NT2/D1 (cell line): ENCODE results near the gene CGNL1.
A peak's percentile ranks its signal among the peaks of the same experiment; 100 is the strongest.

Source experiments
- DNase-seq: peaks from one replicate; pipeline ENCODE4 v3.0.0-alpha.2; 2011; ENCODE audit warnings: low read depth, low spot score
- H3K27me3 ChIP-seq: 2 replicates; pipeline ENCODE4 v1.6.0; 2011; ENCODE audit warnings: mild to moderate bottlenecking; ENCODE audit not compliant: insufficient read length, insufficient read depth
- H3K36me3 ChIP-seq: 2 replicates; pipeline ENCODE4 v1.6.1; 2011; ENCODE audit warnings: mild to moderate bottlenecking, low read length, mixed read lengths; ENCODE audit not compliant: insufficient read depth, insufficient read length
- H3K4me1 ChIP-seq: 2 replicates; pipeline ENCODE4 v1.5.1; 2011; ENCODE audit not compliant: insufficient read depth, insufficient read length
- H3K4me3 ChIP-seq: 2 replicates; pipeline ENCODE4 v1.5.1; 2011; ENCODE audit warnings: low read depth; ENCODE audit not compliant: insufficient read length
- H3K9ac ChIP-seq: 2 replicates; pipeline ENCODE4 v1.6.0; 2011; ENCODE audit warnings: low read depth; ENCODE audit not compliant: insufficient read length
- H3K9me3 ChIP-seq: 2 replicates; pipeline ENCODE4 v1.5.1; 2011; ENCODE audit warnings: mild to moderate bottlenecking, low read length; ENCODE audit not compliant: insufficient read depth
- SUZ12 ChIP-seq: IDR thresholded peaks from 2 replicates; pipeline ENCODE4 v1.6.1; 2011; ENCODE audit not compliant: insufficient read length, insufficient read depth; ENCODE audit errors: extremely low read depth
- YY1 ChIP-seq: IDR thresholded peaks from 2 replicates; pipeline ENCODE4 v1.6.1; 2011; ENCODE audit not compliant: insufficient read length, insufficient read depth
- ZNF274 ChIP-seq: IDR thresholded peaks from 2 replicates; pipeline ENCODE4 v1.6.1; 2011; ENCODE audit warnings: mild to moderate bottlenecking, low read depth, low read length

Gene CGNL1

GRCh38 chr15:57526076-57526475 is 149.8 kb downstream of the CGNL1 start:
- H3K4me1 ChIP-seq: no peaks in the 10 kb centered on the region
- no peak overlapping the region for H3K4me3 ChIP-seq
- DNase-seq: no peak

GRCh38 chr15:57526615-57527014 is 150.3 kb downstream of the CGNL1 start:
- Histone ChIP-seq H3K4me3 (no peak overlapping the region), H3K4me1 (no peaks in the 10 kb centered on the region), H3K9me3 (no peaks in the 10 kb centered on the region), H3K27me3 (no peaks in the 10 kb centered on the region), H3K36me3 (peaks cover 46% of the 10 kb centered on the region), H3K9ac (no peak overlapping the region)
- TF ChIP-seq ZNF274 (no peak), YY1 (no peak), SUZ12 (no peak)
- DNase-seq: no peak

More at GRCh38 chr15:57526076-57526475, 149.8 kb downstream of the CGNL1 start:
- Histone ChIP-seq H3K9me3 (no peaks in the 10 kb centered on the region), H3K27me3 (no peaks in the 10 kb centered on the region), H3K36me3 (peaks cover 42% of the 10 kb centered on the region), H3K9ac (no peak overlapping the region)
- TF ChIP-seq YY1: no peak
- TF ChIP-seq ZNF274: no peak
- TF ChIP-seq SUZ12: no peak

- peak; percentile 78 for DNase-seq
- H3K9me3 ChIP-seq: no peaks in the 10 kb centered on the region
- peaks cover 1% of the 10 kb centered on the region for H3K4me1 ChIP-seq
- TF ChIP-seq SUZ12 (no peak), ZNF274 (no peak), YY1 (no peak)
- no peak overlapping the region for H3K9ac ChIP-seq
- H3K36me3 ChIP-seq: peaks cover 54% of the 10 kb centered on the region
- no peaks in the 10 kb centered on the region for H3K27me3 ChIP-seq
- no peak overlapping the region for H3K4me3 ChIP-seq
Observed at GRCh38 chr15:57527382-57528091, 151.2 kb downstream of the CGNL1 start.

GRCh38 chr15:57528940-57529565 is 152.7 kb downstream of the CGNL1 start:
- no peak for DNase-seq

GRCh38 chr15:57529748-57530147 is 153.4 kb downstream of the CGNL1 start:
- H3K9me3 ChIP-seq: no peaks in the 10 kb centered on the region

More at GRCh38 chr15:57528940-57529565, 152.7 kb downstream of the CGNL1 start:
- H3K4me3 ChIP-seq: no peak overlapping the region
- peaks cover 50% of the 10 kb centered on the region for H3K36me3 ChIP-seq
- H3K9ac ChIP-seq: no peak overlapping the region
- TF ChIP-seq ZNF274 (no peak), SUZ12 (no peak), YY1 (no peak)
- H3K9me3 ChIP-seq: no peaks in the 10 kb centered on the region
- no peaks in the 10 kb centered on the region for H3K27me3 ChIP-seq
- peaks cover 3% of the 10 kb centered on the region for H3K4me1 ChIP-seq

DNA sequence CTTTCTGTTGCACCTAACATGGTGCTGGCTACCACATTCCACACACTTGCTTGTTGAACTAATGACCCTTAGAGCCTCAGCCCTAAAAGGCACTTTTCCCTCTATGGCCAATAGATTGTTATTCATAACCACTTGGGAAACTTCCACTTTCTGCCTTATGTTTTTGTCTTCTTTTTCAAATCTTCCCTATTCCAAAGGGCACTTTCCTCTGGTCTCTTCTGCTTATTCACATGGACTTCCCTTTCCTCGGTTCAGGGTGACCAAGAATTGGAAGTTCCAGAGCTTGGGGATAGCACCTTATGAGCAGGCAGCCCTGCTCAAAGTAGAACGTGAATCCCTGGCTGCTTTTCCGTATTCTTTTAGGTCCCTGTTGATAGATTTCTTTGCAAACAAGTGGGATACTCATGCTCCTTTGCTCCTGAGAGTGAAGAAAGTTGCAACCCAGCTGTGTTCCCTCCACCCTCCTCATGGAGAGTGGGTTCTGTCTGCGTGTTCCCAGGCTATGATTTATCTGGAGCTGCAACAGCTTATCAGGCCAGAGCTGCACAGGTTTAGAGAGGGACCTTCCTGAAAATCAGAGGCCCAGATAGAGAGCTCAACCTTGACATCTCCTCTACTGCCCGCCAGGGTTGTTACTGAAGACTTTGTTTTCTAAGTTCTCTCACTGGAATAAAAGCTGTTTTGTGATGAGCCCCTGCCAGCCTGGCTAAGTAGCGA is 156.6 kb downstream of the CGNL1 start:
- peaks cover 41% of the 10 kb centered on the region for H3K36me3 ChIP-seq
- peaks cover 4% of the 10 kb centered on the region; the same call in 1 of the 2 replicates for H3K9me3 ChIP-seq
- no peak overlapping the region for H3K4me3 ChIP-seq
- TF ChIP-seq SUZ12 (no peak), YY1 (no peak), ZNF274 (no peak)
- H3K4me1 ChIP-seq: peaks cover 8% of the 10 kb centered on the region
- no peaks in the 10 kb centered on the region for H3K27me3 ChIP-seq
- DNase-seq: no peak
- H3K9ac ChIP-seq: no peak overlapping the region

More at GRCh38 chr15:57529748-57530147, 153.4 kb downstream of the CGNL1 start:
- H3K4me3 ChIP-seq: no peak overlapping the region
- peaks cover 46% of the 10 kb centered on the region for H3K36me3 ChIP-seq
- peaks cover 3% of the 10 kb centered on the region for H3K4me1 ChIP-seq
- H3K27me3 ChIP-seq: no peaks in the 10 kb centered on the region
- no peak for TF ChIP-seq YY1
- no peak for TF ChIP-seq ZNF274
- TF ChIP-seq SUZ12: no peak
- no peak overlapping the region for H3K9ac ChIP-seq
- DNase-seq: no peak

DNA sequence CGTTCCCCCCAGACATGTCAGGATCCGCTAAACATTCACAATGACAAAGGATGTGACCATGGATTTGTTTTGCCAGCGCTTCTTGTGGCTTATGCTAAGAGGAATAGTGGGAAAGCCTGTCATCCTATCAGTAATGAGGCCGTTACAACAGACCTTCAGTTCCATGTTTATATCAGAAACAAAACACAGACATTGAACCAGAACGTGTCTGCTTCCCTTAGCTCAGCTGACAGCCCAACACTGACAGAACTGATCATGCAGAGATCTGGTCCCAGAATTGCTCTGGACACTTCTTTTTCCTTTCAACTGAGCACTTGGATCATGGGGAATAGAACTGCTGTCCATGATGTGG is 157.1 kb downstream of the CGNL1 start:
- no peak for DNase-seq
- H3K36me3 ChIP-seq: peaks cover 39% of the 10 kb centered on the region

More for the DNA sequence above, 157.1 kb downstream of the CGNL1 start:
- Histone ChIP-seq H3K9ac (no peak overlapping the region), H3K27me3 (no peaks in the 10 kb centered on the region), H3K4me1 (peaks cover 8% of the 10 kb centered on the region), H3K4me3 (no peak overlapping the region), H3K9me3 (peaks cover 4% of the 10 kb centered on the region; the same call in 1 of the 2 replicates)
- TF ChIP-seq YY1 (no peak), ZNF274 (no peak), SUZ12 (no peak)
